Measurements from ENCODE around the gene ZNF385C.
A peak's percentile ranks its signal among the peaks of the same experiment; 100 is the strongest.

- TF ChIP-seq EZH2 (IDR thresholded peaks at IDR 0.05; ENCODE audit: borderline replicate concordance, low read depth, low read length, severe bottlenecking) (no peak), CTCF (IDR thresholded peaks at IDR 0.05; ENCODE audit: borderline replicate concordance, extremely low read depth, low read length, poor library complexity, severe bottlenecking) (peak; percentile 67)
Measured at GRCh38 chr17:42118545-42118944, 20.3 kb upstream of the ZNF385C start.
